Measurements from ENCODE around the gene TRAF2. TPM values are rescaled to one million over a fixed set of nuclear protein-coding genes. Genes with fewer than 3 reads are reported as not detected.

The TRAF2 gene
- polyA plus RNA-seq, 2 of the 4 experiments (the other 2 are of a cell fraction) = 23.8 to 39.5 TPM

DNA sequence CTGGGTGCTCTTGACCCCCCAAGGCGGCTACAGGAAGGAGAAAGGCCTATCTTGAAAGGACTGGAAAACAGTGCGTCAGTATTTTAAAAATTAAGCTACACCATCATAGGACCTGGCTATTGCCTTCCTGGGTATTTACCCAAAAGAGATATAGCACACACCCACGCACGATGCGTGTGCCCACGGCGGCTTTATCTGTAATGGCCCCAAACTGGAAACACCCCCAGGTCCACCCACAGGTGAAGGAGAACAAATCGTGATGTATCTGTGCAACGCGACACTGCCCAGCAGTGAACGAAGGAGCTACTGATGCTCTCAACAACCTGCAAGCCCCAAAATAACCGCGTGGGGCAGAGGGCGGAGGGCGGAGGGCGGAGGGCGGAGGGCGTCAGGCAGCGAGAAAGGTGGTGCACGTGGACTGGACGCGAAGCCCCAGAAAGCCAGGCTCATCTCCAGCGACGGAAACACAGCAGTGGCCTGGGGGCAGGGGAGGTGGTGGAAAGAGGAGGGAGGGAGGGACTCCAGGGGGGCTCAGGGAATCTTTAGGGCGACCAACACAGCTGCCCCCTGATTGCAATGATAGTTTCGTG, 78.6 kb downstream of the TRAF2 start:
- H3K4me3 ChIP-seq = no peak overlapping the region
- TF ChIP-seq HOXA7 (CRISPR knock-in tag; IDR thresholded peaks at IDR 0.05) (no peak), ZC3H11A (IDR thresholded peaks at IDR 0.05) (no peak), CBX8 (IDR thresholded peaks at IDR 0.05) (no peak), ZFP36 (IDR thresholded peaks at IDR 0.05; ENCODE audit: borderline replicate concordance, partially characterized antibody) (no peak), EP300 (IDR thresholded peaks at IDR 0.05) (no peak), FOSB (CRISPR knock-in tag; IDR thresholded peaks at IDR 0.05) (no peak), CEBPB (IDR thresholded peaks at IDR 0.05) (no peak), JUNB (IDR thresholded peaks at IDR 0.05) (no peak), GATA3 (IDR thresholded peaks at IDR 0.05; ENCODE audit: borderline replicate concordance) (no peak)
- TF ChIP-seq, protein P1, sequence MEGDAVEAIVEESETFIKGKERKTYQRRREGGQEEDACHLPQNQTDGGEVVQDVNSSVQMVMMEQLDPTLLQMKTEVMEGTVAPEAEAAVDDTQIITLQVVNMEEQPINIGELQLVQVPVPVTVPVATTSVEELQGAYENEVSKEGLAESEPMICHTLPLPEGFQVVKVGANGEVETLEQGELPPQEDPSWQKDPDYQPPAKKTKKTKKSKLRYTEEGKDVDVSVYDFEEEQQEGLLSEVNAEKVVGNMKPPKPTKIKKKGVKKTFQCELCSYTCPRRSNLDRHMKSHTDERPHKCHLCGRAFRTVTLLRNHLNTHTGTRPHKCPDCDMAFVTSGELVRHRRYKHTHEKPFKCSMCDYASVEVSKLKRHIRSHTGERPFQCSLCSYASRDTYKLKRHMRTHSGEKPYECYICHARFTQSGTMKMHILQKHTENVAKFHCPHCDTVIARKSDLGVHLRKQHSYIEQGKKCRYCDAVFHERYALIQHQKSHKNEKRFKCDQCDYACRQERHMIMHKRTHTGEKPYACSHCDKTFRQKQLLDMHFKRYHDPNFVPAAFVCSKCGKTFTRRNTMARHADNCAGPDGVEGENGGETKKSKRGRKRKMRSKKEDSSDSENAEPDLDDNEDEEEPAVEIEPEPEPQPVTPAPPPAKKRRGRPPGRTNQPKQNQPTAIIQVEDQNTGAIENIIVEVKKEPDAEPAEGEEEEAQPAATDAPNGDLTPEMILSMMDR (IDR thresholded peaks at IDR 0.05) = no peak
- TF ChIP-seq, protein P2, sequence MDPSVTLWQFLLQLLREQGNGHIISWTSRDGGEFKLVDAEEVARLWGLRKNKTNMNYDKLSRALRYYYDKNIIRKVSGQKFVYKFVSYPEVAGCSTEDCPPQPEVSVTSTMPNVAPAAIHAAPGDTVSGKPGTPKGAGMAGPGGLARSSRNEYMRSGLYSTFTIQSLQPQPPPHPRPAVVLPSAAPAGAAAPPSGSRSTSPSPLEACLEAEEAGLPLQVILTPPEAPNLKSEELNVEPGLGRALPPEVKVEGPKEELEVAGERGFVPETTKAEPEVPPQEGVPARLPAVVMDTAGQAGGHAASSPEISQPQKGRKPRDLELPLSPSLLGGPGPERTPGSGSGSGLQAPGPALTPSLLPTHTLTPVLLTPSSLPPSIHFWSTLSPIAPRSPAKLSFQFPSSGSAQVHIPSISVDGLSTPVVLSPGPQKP (IDR thresholded peaks at IDR 0.05; ENCODE audit: low read depth, low read length) = no peak
- H3K9me3 ChIP-seq = no peaks in the 10 kb centered on the region
- 91% methylated on average over 26 of the region's 26 CpGs for WGBS (ENCODE audit: missing lambda C conversion rate)
- POLR2A ChIA-PET = no interaction called here
- FAIRE-seq (no peak), ATAC-seq (no peak), DNase-seq (ENCODE audit: low read depth in 1 of 2, low spot score in 1 of 2) (no peak)
- peaks cover 15% of the 10 kb centered on the region; the same call in 2 of the 3 replicates for H3K4me1 ChIP-seq
- H3K4me2 ChIP-seq = peak overlapping the region; percentile 40; the same call in 2 of the 3 replicates
- H3K27ac ChIP-seq = peak overlapping the region in 1 of 2 experiments; percentile 75; a peak in 3 of 6 replicates
- CTCF ChIA-PET = interaction anchor here (0.6 to 1.5 kb wide), 9 partner anchors 8 to 177 kb away, joined by 3 to 9 read pairs (median 3); partner anchors contain the start of gene PAXX

DNA sequence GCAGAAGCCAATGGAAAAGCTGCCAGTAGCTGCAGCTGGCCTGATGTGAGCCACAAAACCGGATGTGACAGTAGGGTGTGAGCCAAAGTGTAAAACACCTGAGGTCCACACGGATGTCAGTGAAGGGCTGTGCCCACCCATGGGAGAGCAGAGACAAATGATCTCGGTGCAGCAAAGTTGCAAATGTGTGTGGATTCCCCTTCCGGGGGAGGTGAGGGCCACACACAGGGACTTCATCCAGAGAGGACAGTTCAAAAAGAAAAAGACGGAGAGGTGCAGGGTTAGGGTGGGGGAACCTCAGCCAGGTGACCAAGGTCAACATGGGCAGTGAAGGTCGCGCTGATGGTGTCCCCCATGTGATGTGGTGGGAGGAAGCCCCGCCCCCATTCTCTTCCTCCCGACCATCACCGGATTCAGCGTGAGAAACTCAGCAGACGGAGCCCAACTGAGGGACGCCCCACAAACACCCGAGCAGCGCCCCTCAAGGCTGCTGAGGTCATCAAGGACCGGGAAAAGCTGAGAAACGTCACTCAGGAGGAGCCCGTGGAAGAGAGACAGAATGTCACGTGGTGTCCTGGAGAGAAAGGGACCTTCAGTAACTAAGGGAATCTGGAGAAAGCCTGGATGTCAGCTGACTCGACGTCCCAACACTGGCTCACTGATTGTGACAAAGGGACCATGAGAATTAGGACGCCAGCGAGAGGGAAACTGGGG, 79.6 kb downstream of the TRAF2 start:
- Histone ChIP-seq H3K9me3 (no peaks in the 10 kb centered on the region), H3K4me3 (no peak overlapping the region), H3K4me1 (peaks cover 15% of the 10 kb centered on the region; the same call in 2 of the 3 replicates), H3K27ac (no peak overlapping the region; a peak in 1 of 6 replicates), H3K4me2 (no peak overlapping the region)
- FAIRE-seq = no peak
- POLR2A ChIA-PET = no interaction called here
- DNase-seq (ENCODE audit: low read depth in 1 of 2, low spot score in 1 of 2) = no peak
- 69% methylated on average over 21 of the region's 23 CpGs for WGBS (ENCODE audit: missing lambda C conversion rate)
- CTCF ChIA-PET = interaction anchor here (1.1 to 1.5 kb wide), 5 partner anchors 10 to 38 kb away, joined by 3 to 5 read pairs (median 3); partner anchors contain the start of gene PAXX
- ATAC-seq = no peak
- no peak for TF ChIP-seq ZNF302 (CRISPR knock-in tag; IDR thresholded peaks at IDR 0.05)
- TF ChIP-seq, protein P3, sequence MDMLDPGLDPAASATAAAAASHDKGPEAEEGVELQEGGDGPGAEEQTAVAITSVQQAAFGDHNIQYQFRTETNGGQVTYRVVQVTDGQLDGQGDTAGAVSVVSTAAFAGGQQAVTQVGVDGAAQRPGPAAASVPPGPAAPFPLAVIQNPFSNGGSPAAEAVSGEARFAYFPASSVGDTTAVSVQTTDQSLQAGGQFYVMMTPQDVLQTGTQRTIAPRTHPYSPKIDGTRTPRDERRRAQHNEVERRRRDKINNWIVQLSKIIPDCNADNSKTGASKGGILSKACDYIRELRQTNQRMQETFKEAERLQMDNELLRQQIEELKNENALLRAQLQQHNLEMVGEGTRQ (IDR thresholded peaks at IDR 0.05) = 0 out of 2 replicates have a peak, but pooled peaks have one; percentile 7

DNA sequence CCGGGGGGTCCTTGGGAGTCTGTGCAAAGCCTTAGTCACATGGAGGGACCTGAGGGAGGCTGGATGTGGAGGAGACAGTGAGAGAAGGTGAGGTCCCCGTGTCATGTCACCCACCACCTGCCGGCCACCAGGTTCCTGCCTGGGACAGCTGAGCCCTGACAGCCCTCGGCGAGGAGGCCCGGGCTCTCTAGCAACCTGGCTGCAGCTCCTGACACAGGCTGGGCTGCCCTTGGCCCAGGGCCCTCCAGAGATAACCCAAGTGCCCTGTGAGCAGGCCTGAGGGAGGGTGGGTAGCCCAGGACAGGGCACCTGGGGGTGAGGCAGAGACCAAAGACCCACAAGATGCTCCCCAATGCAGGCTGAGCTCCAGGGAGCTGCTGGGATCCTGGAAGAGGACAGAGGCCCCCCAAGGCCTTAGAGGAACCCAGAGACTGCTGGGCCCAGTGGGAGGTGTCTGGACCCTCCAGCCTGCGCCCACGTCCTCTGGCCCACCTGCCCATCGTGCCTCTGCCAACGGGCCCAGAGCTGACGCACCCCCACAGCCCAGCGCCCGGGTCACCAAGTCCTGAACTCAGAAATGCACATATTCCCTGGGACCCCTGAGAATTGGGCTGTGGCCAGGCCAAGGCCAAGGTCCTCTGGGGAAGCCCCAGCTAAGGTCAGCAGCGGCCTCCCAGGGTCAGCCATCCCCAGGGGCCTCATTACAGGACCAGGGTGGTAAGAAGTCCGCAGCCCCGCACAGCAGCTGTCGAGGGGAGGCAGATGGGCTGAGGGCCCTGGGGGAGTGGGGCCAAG, 82.2 kb downstream of the TRAF2 start:
- Histone ChIP-seq H3K4me2 (no peak overlapping the region), H3K9me3 (no peaks in the 10 kb centered on the region), H3K4me1 (peaks cover 15% of the 10 kb centered on the region; the same call in 2 of the 3 replicates), H3K27ac (no peak overlapping the region; a peak in 1 of 6 replicates), H3K4me3 (no peak overlapping the region)
- 65% methylated on average over 7 of the region's 17 CpGs for WGBS (ENCODE audit: missing lambda C conversion rate)
- DNase-seq (ENCODE audit: low read depth in 1 of 2, low spot score in 1 of 2) (no peak), FAIRE-seq (no peak), ATAC-seq (peak in 1 of 2 experiments; percentile 5; a peak in 2 of 6 replicates)
- TF ChIP-seq JUN (IDR thresholded peaks at IDR 0.05) = no peak
- POLR2A ChIA-PET = no interaction called here
- CTCF ChIA-PET = interaction anchor here (1.6 to 2.7 kb wide), 3 partner anchors 21 to 66 kb away, joined by 8 to 10 read pairs (median 9); partner anchors contain the start of gene ABCA2
